OCI-LY1 (cell line): Measurements from ENCODE around the gene MTNR1B.

ENCODE experiments used
- EZH2 ChIP-seq: fragments of 200-600 bp; sonication (generic), shearing (Covaris generic); IDR thresholded peaks from 2 replicates; pipeline ENCODE4 v1.8.0; 2017; ENCODE audit warnings: borderline replicate concordance, mixed run types, mild to moderate bottlenecking, antibody characterized with exemption, low read length, moderate library complexity, mixed read lengths
- TF ChIP-seq, protein P1 (sequence below): fragments of 200-600 bp; sonication (generic), shearing (Covaris generic); IDR thresholded peaks from 2 replicates; pipeline ENCODE4 v1.5.1; 2017; ENCODE audit warnings: mild to moderate bottlenecking, antibody characterized with exemption, low read length, moderate library complexity, mixed read lengths

DNA sequence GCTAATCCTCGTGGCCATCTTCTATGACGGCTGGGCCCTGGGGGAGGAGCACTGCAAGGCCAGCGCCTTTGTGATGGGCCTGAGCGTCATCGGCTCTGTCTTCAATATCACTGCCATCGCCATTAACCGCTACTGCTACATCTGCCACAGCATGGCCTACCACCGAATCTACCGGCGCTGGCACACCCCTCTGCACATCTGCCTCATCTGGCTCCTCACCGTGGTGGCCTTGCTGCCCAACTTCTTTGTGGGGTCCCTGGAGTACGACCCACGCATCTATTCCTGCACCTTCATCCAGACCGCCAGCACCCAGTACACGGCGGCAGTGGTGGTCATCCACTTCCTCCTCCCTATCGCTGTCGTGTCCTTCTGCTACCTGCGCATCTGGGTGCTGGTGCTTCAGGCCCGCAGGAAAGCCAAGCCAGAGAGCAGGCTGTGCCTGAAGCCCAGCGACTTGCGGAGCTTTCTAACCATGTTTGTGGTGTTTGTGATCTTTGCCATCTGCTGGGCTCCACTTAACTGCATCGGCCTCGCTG is 12.1 kb downstream of the MTNR1B start:
- TF ChIP-seq, protein P1, sequence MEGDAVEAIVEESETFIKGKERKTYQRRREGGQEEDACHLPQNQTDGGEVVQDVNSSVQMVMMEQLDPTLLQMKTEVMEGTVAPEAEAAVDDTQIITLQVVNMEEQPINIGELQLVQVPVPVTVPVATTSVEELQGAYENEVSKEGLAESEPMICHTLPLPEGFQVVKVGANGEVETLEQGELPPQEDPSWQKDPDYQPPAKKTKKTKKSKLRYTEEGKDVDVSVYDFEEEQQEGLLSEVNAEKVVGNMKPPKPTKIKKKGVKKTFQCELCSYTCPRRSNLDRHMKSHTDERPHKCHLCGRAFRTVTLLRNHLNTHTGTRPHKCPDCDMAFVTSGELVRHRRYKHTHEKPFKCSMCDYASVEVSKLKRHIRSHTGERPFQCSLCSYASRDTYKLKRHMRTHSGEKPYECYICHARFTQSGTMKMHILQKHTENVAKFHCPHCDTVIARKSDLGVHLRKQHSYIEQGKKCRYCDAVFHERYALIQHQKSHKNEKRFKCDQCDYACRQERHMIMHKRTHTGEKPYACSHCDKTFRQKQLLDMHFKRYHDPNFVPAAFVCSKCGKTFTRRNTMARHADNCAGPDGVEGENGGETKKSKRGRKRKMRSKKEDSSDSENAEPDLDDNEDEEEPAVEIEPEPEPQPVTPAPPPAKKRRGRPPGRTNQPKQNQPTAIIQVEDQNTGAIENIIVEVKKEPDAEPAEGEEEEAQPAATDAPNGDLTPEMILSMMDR = no peak
- no peak for TF ChIP-seq EZH2
